Panc1 (cell line): ENCODE measurements around the gene EFHB. TPM values are rescaled to one million over a fixed set of nuclear protein-coding genes. Genes with fewer than 3 reads are reported as not detected.
"Not testable (repeated sequence)": the region's sequence is repeated elsewhere in the genome, so short reads cannot be mapped to it uniquely, and the experiment has no call there.

ENCODE experiments used
- ATAC-seq: fragments of 200-7000 bp; cut with Tn5 transposase; 2 replicates; pipeline ENCODE4 v1.9.1; 2020; ENCODE audit warnings: mild to moderate bottlenecking, moderate library complexity
- BruUV-seq: library from RNA; stranded (reverse); fragments of 400-500 nt; replicated peaks from 2 replicates; lab custom pipeline; 2021; lab: Mats Ljungman, UMichigan
- CTCF ChIA-PET: fragments of 300-600 bp; sonication (Branson Sonifier 250); formaldehyde crosslinking; loops from one replicate; lab custom pipeline; 2022; ENCODE audit warnings: antibody characterized with exemption; lab: Charles Lee
- POLR2A ChIA-PET: fragments of 300-600 bp; sonication (Branson Sonifier 250); formaldehyde crosslinking; loops from one replicate; lab custom pipeline; 2022; ENCODE audit warnings: antibody characterized with exemption; lab: Charles Lee
- DNase-seq: peaks from one replicate; pipeline ENCODE4 v3.0.0-alpha.2; 2010; ENCODE audit warnings: low read depth, low spot score
- H3K27ac ChIP-seq: 2 replicates; pipeline ENCODE4 v1.5.1; 2011; ENCODE audit warnings: mild to moderate bottlenecking, low read length, inconsistent platforms
- H3K27me3 ChIP-seq: fragments of 200-500 bp; sonication (Bioruptor generic); 2 replicates; pipeline ENCODE4 v1.6.0; 2014; ENCODE audit warnings: low read length, inconsistent platforms; ENCODE audit not compliant: control insufficient read depth, insufficient read depth
- H3K36me3 ChIP-seq: fragments of 200-500 bp; sonication (Bioruptor generic); 2 replicates; pipeline ENCODE4 v1.5.1; 2014; ENCODE audit warnings: inconsistent platforms, mild to moderate bottlenecking, low read length, moderate library complexity; ENCODE audit not compliant: control insufficient read depth, insufficient read depth
- H3K4me1 ChIP-seq: 2 replicates; pipeline ENCODE4 v1.5.1; 2011; ENCODE audit warnings: inconsistent platforms, mild to moderate bottlenecking, low read length, moderate library complexity; ENCODE audit not compliant: control insufficient read depth, insufficient read depth
- H3K4me3 ChIP-seq, 2 experiments: 2 replicates each; pipeline ENCODE4 v1.5.1; 2011 to 2012; ENCODE audit warnings: low read depth in 2 of 2, low read length in 2 of 2, mild to moderate bottlenecking in 2 of 2, inconsistent platforms in 1 of 2, moderate library complexity in 1 of 2
- H3K9me3 ChIP-seq: fragments of 200-500 bp; sonication (Bioruptor generic); 2 replicates; pipeline ENCODE4 v1.5.1; 2014; ENCODE audit warnings: low read depth, mild to moderate bottlenecking, inconsistent platforms, low read length, moderate library complexity; ENCODE audit not compliant: control insufficient read depth, insufficient read depth
- POLR2AphosphoS5 ChIP-seq: IDR thresholded peaks from 2 replicates; pipeline ENCODE4 v1.6.1; 2012; ENCODE audit warnings: mild to moderate bottlenecking, low read depth, low read length, moderate library complexity
- REST ChIP-seq, 2 experiments: IDR thresholded peaks; 2 replicates each; pipeline ENCODE4 v1.6.1; 2011 to 2012; ENCODE audit warnings: low read depth in 2 of 2, control low read depth in 1 of 2, low read length in 1 of 2, mild to moderate bottlenecking in 1 of 2, moderate library complexity in 1 of 2; ENCODE audit not compliant: insufficient read depth in 1 of 2
- SIN3A ChIP-seq: IDR thresholded peaks from 2 replicates; pipeline ENCODE4 v1.6.1; 2012; ENCODE audit warnings: low read depth, mild to moderate bottlenecking, low read length, moderate library complexity, borderline replicate concordance; ENCODE audit not compliant: insufficient read depth
- TCF7L2 ChIP-seq: IDR thresholded peaks from 2 replicates; pipeline ENCODE4 v1.6.1; 2011; ENCODE audit warnings: mild to moderate bottlenecking, low read depth, low read length, inconsistent platforms
- in situ Hi-C: cut with HindIII; loops from 2 replicates; pipeline ENCODE4 v1.10.0; 2016; ENCODE audit warnings: low sequenced_read_pairs, low pct_unique_long_range_greater_than_20kb
- intact Hi-C: fragments of 100-400 bp; cut with micrococcal nuclease; formaldehyde crosslinking; loops from one replicate; pipeline ENCODE4 v1.10.0; 2022; ENCODE audit not compliant: unreplicated experiment
- total RNA-seq: library from RNA; stranded (reverse); gene quantifications from one replicate; pipeline ENCODE4 v1.2.1, GENCODE V29; 2021; ENCODE audit not compliant: unreplicated experiment
- TF ChIP-seq, protein P1 (sequence below): fragments of 450-650 bp; IDR thresholded peaks from 2 replicates; pipeline ENCODE4 v1.5.1; 2017; ENCODE audit warnings: mild to moderate bottlenecking

The EFHB gene
- total RNA-seq, 1 experiment from 2014 or later = 0.46 TPM

GRCh38 chr3:19891740-19892139, 42.3 kb downstream of the EFHB start:
- ChIA-PET POLR2A (no interaction called here), CTCF (no interaction called here)
- Histone ChIP-seq H3K27ac (no peak overlapping the region), H3K4me1 (peaks cover 7% of the 10 kb centered on the region; the same call in 1 of the 2 replicates), H3K4me3 (no peak overlapping the region), H3K27me3 (no peaks in the 10 kb centered on the region), H3K9me3 (no peaks in the 10 kb centered on the region), H3K36me3 (no peaks in the 10 kb centered on the region)
- in situ Hi-C loops = no loop called here
- intact Hi-C loops = no loop called here
- TF ChIP-seq, protein P1, sequence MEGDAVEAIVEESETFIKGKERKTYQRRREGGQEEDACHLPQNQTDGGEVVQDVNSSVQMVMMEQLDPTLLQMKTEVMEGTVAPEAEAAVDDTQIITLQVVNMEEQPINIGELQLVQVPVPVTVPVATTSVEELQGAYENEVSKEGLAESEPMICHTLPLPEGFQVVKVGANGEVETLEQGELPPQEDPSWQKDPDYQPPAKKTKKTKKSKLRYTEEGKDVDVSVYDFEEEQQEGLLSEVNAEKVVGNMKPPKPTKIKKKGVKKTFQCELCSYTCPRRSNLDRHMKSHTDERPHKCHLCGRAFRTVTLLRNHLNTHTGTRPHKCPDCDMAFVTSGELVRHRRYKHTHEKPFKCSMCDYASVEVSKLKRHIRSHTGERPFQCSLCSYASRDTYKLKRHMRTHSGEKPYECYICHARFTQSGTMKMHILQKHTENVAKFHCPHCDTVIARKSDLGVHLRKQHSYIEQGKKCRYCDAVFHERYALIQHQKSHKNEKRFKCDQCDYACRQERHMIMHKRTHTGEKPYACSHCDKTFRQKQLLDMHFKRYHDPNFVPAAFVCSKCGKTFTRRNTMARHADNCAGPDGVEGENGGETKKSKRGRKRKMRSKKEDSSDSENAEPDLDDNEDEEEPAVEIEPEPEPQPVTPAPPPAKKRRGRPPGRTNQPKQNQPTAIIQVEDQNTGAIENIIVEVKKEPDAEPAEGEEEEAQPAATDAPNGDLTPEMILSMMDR = no peak
- no peak for TF ChIP-seq TCF7L2
- no peak for TF ChIP-seq POLR2AphosphoS5
- no peak for TF ChIP-seq REST (IDR thresholded peaks at IDR 0.05; ENCODE audit: insufficient read depth in 1 of 2, low read depth in 2 of 2, low read length in 1 of 2)
- no peak for TF ChIP-seq SIN3A
- ATAC-seq = no peak
- no TSS peak for BruUV-seq
- DNase-seq = no peak

- Histone ChIP-seq H3K4me3 (peak overlapping the region in 1 of 2 experiments; percentile 27; a peak in 2 of 4 replicates), H3K27ac (peak overlapping the region; percentile 74), H3K9me3 (no peaks in the 10 kb centered on the region), H3K4me1 (peaks cover 7% of the 10 kb centered on the region; the same call in 1 of the 2 replicates), H3K36me3 (no peaks in the 10 kb centered on the region), H3K27me3 (no peaks in the 10 kb centered on the region)
- ChIA-PET POLR2A (no interaction called here), CTCF (no interaction called here)
- DNase-seq (no peak), ATAC-seq (no peak; the same call in 1 of the 2 replicates)
- TF ChIP-seq TCF7L2 (no peak), POLR2AphosphoS5 (no peak), SIN3A (no peak), REST (IDR thresholded peaks at IDR 0.05; ENCODE audit: insufficient read depth in 1 of 2, low read depth in 2 of 2, low read length in 1 of 2) (no peak)
- TF ChIP-seq, protein P1 = no peak
- in situ Hi-C loops = no loop called here
- intact Hi-C loops = loop anchor here (10.0 kb wide), 1 partner anchor 276 kb away; no protein-coding TSS in a partner anchor
- no TSS peak for BruUV-seq
These were observed 45.4 kb downstream of the EFHB start for GRCh38 chr3:19888428-19889152.

DNA sequence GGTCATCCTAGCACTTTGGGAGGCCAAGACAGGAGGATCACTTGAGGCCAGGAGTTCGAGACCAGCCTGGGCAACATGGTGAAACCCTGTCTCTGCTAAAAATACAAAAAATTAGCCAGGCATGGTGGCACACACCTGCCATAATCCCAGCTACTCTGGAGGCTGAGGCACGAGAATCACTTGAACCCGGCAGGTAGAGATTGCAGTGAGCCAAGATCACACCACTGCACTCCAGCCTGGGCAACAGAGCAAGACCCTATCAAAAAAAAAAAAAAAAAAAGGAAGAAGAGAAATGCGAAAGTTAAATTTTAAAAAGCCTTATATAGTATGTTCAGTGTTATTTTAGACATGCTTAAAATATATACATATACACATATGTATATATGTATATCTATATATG, 46.9 kb downstream of the EFHB start:
- H3K27me3 ChIP-seq, POLR2A ChIA-PET, H3K9me3 ChIP-seq, DNase-seq, BruUV-seq, H3K27ac ChIP-seq, ATAC-seq, H3K36me3 ChIP-seq, H3K4me1 ChIP-seq, in situ Hi-C loops, H3K4me3 ChIP-seq: not testable (repeated sequence)
- CTCF ChIA-PET = interaction anchor here (0.7 kb wide), 1 partner anchor 1964 kb away, joined by 6 read pairs; no protein-coding TSS in a partner anchor
- intact Hi-C loops = loop anchor here (10.0 kb wide), 1 partner anchor 278 kb away; no protein-coding TSS in a partner anchor
